ENCODE results near the gene GGT5. TPM values are rescaled to one million over a fixed set of nuclear protein-coding genes. Genes with fewer than 3 reads are reported as not detected.

Gene GGT5
- total RNA-seq, 1 donor, result 7.2 TPM

GRCh38 chr22:24187731-24188644 lies 56.9 kb downstream of the GGT5 start:
- H3K4me1 ChIP-seq (ENCODE audit: insufficient read depth, low read length), result peaks cover 12% of the 10 kb centered on the region
- no peaks in the 10 kb centered on the region for H4K20me1 ChIP-seq (ENCODE audit: insufficient read depth, low read length)
- DNase-seq (ENCODE audit: insufficient read length, low spot score, missing footprints), result peak; percentile 72
- H3K4me2 ChIP-seq (ENCODE audit: insufficient read depth, low read length), result no peak overlapping the region
- no peaks in the 10 kb centered on the region for H3K79me2 ChIP-seq (ENCODE audit: insufficient read depth, low read length)
- no peaks in the 10 kb centered on the region for H3K27me3 ChIP-seq (ENCODE audit: insufficient read depth, low read length)
- no peaks in the 10 kb centered on the region for H3K36me3 ChIP-seq (ENCODE audit: insufficient read depth, low read length)
- H3K9me3 ChIP-seq (ENCODE audit: low read depth, low read length), result no peaks in the 10 kb centered on the region
- no peak for TF ChIP-seq CTCF (IDR thresholded peaks at IDR 0.05; ENCODE audit: extremely low read depth, low read depth, low read length)
- no peak overlapping the region for H3K27ac ChIP-seq (ENCODE audit: low read depth, low read length)
- no peak overlapping the region for H2AFZ ChIP-seq (ENCODE audit: low read length)
- H3K4me3 ChIP-seq (ENCODE audit: insufficient read depth, low read length), result no peak overlapping the region

GRCh38 chr22:24186892-24187670 lies 57.8 kb downstream of the GGT5 start:
- H3K4me3 ChIP-seq (ENCODE audit: insufficient read depth, low read length), result no peak overlapping the region
- no peaks in the 10 kb centered on the region for H4K20me1 ChIP-seq (ENCODE audit: insufficient read depth, low read length)
- H3K36me3 ChIP-seq (ENCODE audit: insufficient read depth, low read length), result no peaks in the 10 kb centered on the region
- H3K4me1 ChIP-seq (ENCODE audit: insufficient read depth, low read length), result peaks cover 12% of the 10 kb centered on the region
- no peaks in the 10 kb centered on the region for H3K9me3 ChIP-seq (ENCODE audit: low read depth, low read length)
- H2AFZ ChIP-seq (ENCODE audit: low read length), result no peak overlapping the region
- peak; percentile 84 for DNase-seq (ENCODE audit: insufficient read length, low spot score, missing footprints)
- no peak overlapping the region for H3K4me2 ChIP-seq (ENCODE audit: insufficient read depth, low read length)
- no peak for TF ChIP-seq CTCF (IDR thresholded peaks at IDR 0.05; ENCODE audit: extremely low read depth, low read depth, low read length)
- H3K27me3 ChIP-seq (ENCODE audit: insufficient read depth, low read length), result no peaks in the 10 kb centered on the region
- H3K79me2 ChIP-seq (ENCODE audit: insufficient read depth, low read length), result no peaks in the 10 kb centered on the region
- H3K27ac ChIP-seq (ENCODE audit: low read depth, low read length), result no peak overlapping the region

- DNase-seq (ENCODE audit: insufficient read length, low spot score, missing footprints), result no peak
- Histone ChIP-seq H3K79me2 (ENCODE audit: insufficient read depth, low read length) (no peaks in the 10 kb centered on the region), H3K27ac (ENCODE audit: low read depth, low read length) (no peak overlapping the region), H3K4me3 (ENCODE audit: insufficient read depth, low read length) (no peak overlapping the region), H4K20me1 (ENCODE audit: insufficient read depth, low read length) (no peaks in the 10 kb centered on the region), H3K9me3 (ENCODE audit: low read depth, low read length) (no peaks in the 10 kb centered on the region), H2AFZ (ENCODE audit: low read length) (no peak overlapping the region), H3K27me3 (ENCODE audit: insufficient read depth, low read length) (no peaks in the 10 kb centered on the region), H3K36me3 (ENCODE audit: insufficient read depth, low read length) (no peaks in the 10 kb centered on the region), H3K4me1 (ENCODE audit: insufficient read depth, low read length) (peaks cover 12% of the 10 kb centered on the region), H3K4me2 (ENCODE audit: insufficient read depth, low read length) (no peak overlapping the region)
- no peak for TF ChIP-seq CTCF (IDR thresholded peaks at IDR 0.05; ENCODE audit: extremely low read depth, low read depth, low read length)
These were observed 58.5 kb downstream of the GGT5 start for GRCh38 chr22:24186352-24186740.
